ENCODE data around the gene MAP3K5. TPM values are rescaled to one million over a fixed set of nuclear protein-coding genes. Genes with fewer than 3 reads are reported as not detected.

Gene MAP3K5
- total and polyA plus RNA-seq, 9 of the 15 experiments (the other 6 are each of a cell fraction or from before 2014, with no cell fraction given), result 2.2 to 13.0 (median 9.9) TPM

DNA sequence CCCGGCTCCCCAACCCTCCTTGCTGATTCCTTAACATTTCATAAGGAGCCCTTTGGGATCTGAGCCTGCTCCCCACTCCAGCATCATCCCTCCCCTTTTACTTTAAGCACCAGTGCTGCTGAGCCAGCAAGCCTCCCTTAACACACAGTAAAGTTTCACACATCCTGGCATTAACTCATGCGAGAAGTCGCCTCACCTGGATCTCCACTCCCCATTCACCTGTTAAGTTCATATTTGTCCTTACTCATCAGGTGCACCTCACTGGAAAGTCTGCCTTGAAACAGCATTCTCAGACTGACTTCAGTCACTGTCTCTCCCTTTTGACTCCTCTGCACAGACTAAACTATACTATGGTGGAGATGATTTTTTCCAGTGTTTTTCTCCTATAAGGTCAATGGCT, 194.2 kb downstream of the MAP3K5 start:
- Histone ChIP-seq H3K36me3 (ENCODE audit: control insufficient read depth, insufficient read depth, low read length) (peaks cover 7% of the 10 kb centered on the region; the same call in 2 of the 3 replicates), H2AFZ (ENCODE audit: low read depth, low read length) (no peak overlapping the region), H4K20me1 (replicated peaks; ENCODE audit: control insufficient read depth, insufficient read depth, low read length) (no peaks in the 10 kb centered on the region), H3K4me2 (ENCODE audit: insufficient read depth, low read length) (no peak overlapping the region), H3K9ac (ENCODE audit: insufficient read depth in 1 of 2, low read depth in 2 of 2, low read length in 2 of 2) (no peak overlapping the region), H3K4me3 (no peak overlapping the region), H3K9me1 (ENCODE audit: control insufficient read depth, insufficient read depth, low read length) (no peaks in the 10 kb centered on the region), H3K79me2 (ENCODE audit: control insufficient read depth, insufficient read depth, low read length) (no peaks in the 10 kb centered on the region), H3K27ac (ENCODE audit: extremely low read depth, low read depth, low read length) (no peak overlapping the region), H3K4me1 (replicated peaks in 1 of 2; ENCODE audit: control insufficient read depth in 2 of 2, insufficient read depth in 2 of 2, low read length in 2 of 2) (no peaks in the 10 kb centered on the region; a peak in 2 of 5 replicates), H3K9me3 (replicated peaks; ENCODE audit: control insufficient read depth, insufficient read depth, low read depth, low read length) (no peaks in the 10 kb centered on the region), H3K27me3 (ENCODE audit: control insufficient read depth in 2 of 2, insufficient read depth in 2 of 2, low read length in 2 of 2) (no peaks in the 10 kb centered on the region)
- in situ Hi-C loops (cut with MboI), result no loop called here
- CTCF ChIA-PET (ENCODE audit: low intra/inter-chr PET ratio), result no interaction called here
- FAIRE-seq (no peak), DNase-seq (ENCODE audit: extremely low read depth in 1 of 4, low spot score in 3 of 4) (no peak), ATAC-seq (no peak)
- TF ChIP-seq TEAD4 (IDR thresholded peaks at IDR 0.05; ENCODE audit: low read length) (no peak), TEAD4 (CRISPR knock-in tag; IDR thresholded peaks at IDR 0.05; ENCODE audit: borderline replicate concordance) (no peak), BRD9 (IDR thresholded peaks at IDR 0.05; ENCODE audit: low read depth, partially characterized antibody) (no peak), WHSC1 (IDR thresholded peaks at IDR 0.05; ENCODE audit: low read length) (no peak), POLR2AphosphoS5 (IDR thresholded peaks at IDR 0.05; ENCODE audit: control insufficient read depth, insufficient read depth, low read depth, low read length) (no peak)
- WGBS (ENCODE audit: insufficient coverage, low coverage, missing lambda C conversion rate), result 54% methylated on average over 3 of the region's 3 CpGs
- intact Hi-C loops (cut with micrococcal nuclease), result no loop called here
- POLR2A ChIA-PET, result no interaction called here
- no TSS peak for BruUV-seq (replicated peaks)

DNA sequence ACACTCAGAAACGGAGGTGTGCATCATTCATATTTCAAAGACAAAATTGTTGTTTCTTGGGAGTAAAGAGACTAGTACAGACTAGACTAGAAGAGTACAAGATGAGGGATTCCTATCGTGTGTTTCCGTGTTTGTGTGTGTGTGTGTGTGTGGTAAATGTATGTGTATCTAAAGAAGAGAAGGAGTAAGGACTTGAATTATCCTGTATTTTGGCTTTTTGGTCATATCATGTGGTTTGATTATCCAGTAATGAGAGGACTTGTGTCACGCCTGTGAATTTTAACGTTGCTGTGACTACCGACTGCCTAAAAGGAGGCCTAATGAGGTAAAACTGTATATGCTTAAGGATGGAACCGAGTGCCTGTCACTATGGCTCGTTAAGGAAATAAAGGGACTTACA, 197.6 kb downstream of the MAP3K5 start:
- ChIA-PET POLR2A (interaction anchor here (0.6 to 1.1 kb wide), 4 partner anchors 32 to 677 kb away, joined by 3 to 5 read pairs (median 3); no protein-coding TSS in a partner anchor), CTCF (ENCODE audit: low intra/inter-chr PET ratio) (no interaction called here)
- TF ChIP-seq, protein P1, sequence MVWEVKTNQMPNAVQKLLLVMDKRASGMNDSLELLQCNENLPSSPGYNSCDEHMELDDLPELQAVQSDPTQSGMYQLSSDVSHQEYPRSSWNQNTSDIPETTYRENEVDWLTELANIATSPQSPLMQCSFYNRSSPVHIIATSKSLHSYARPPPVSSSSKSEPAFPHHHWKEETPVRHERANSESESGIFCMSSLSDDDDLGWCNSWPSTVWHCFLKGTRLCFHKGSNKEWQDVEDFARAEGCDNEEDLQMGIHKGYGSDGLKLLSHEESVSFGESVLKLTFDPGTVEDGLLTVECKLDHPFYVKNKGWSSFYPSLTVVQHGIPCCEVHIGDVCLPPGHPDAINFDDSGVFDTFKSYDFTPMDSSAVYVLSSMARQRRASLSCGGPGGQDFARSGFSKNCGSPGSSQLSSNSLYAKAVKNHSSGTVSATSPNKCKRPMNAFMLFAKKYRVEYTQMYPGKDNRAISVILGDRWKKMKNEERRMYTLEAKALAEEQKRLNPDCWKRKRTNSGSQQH (CRISPR knock-in tag; IDR thresholded peaks at IDR 0.05), result peak; percentile 18; the same call in 1 of the 2 replicates
- TF ChIP-seq MBD2 (IDR thresholded peaks at IDR 0.05; ENCODE audit: borderline replicate concordance, low read depth), result no peak
- WGBS (ENCODE audit: insufficient coverage, low coverage, missing lambda C conversion rate), result 51% methylated on average over 8 of the region's 8 CpGs
- ATAC-seq (no peak), DNase-seq (ENCODE audit: extremely low read depth in 1 of 4, low spot score in 3 of 4) (no peak), FAIRE-seq (no peak)
- H4K20me1 ChIP-seq (replicated peaks; ENCODE audit: control insufficient read depth, insufficient read depth, low read length), result no peaks in the 10 kb centered on the region
- no peak overlapping the region for H3K27ac ChIP-seq (ENCODE audit: extremely low read depth, low read depth, low read length)
- H3K27me3 ChIP-seq (ENCODE audit: control insufficient read depth in 2 of 2, insufficient read depth in 2 of 2, low read length in 2 of 2), result no peaks in the 10 kb centered on the region
- H3K4me2 ChIP-seq (ENCODE audit: insufficient read depth, low read length), result no peak overlapping the region
- H3K9ac ChIP-seq (ENCODE audit: insufficient read depth in 1 of 2, low read depth in 2 of 2, low read length in 2 of 2), result no peak overlapping the region
- no peaks in the 10 kb centered on the region for H3K79me2 ChIP-seq (ENCODE audit: control insufficient read depth, insufficient read depth, low read length)
- no peaks in the 10 kb centered on the region for H3K9me1 ChIP-seq (ENCODE audit: control insufficient read depth, insufficient read depth, low read length)
- intact Hi-C loops (cut with micrococcal nuclease) (no loop called here), in situ Hi-C loops (cut with MboI) (no loop called here)
- H2AFZ ChIP-seq (ENCODE audit: low read depth, low read length), result no peak overlapping the region
- no peaks in the 10 kb centered on the region; a peak in 1 of 5 replicates for H3K4me1 ChIP-seq (replicated peaks in 1 of 2; ENCODE audit: control insufficient read depth in 2 of 2, insufficient read depth in 2 of 2, low read length in 2 of 2)
- no TSS peak for BruUV-seq (replicated peaks)
- no peak overlapping the region for H3K4me3 ChIP-seq
- peaks cover 27% of the 10 kb centered on the region; the same call in 2 of the 3 replicates for H3K36me3 ChIP-seq (ENCODE audit: control insufficient read depth, insufficient read depth, low read length)
- no peaks in the 10 kb centered on the region for H3K9me3 ChIP-seq (replicated peaks; ENCODE audit: control insufficient read depth, insufficient read depth, low read depth, low read length)
